Naive thymus-derived CD4-positive, alpha-beta T cell (primary cell): ENCODE data around the gene NUP50. TPM values are rescaled to one million over a fixed set of nuclear protein-coding genes. Genes with fewer than 3 reads are reported as not detected.

Source experiments
- ATAC-seq: fragments of 150-1000 bp; cut with Tn5 transposase; 2 replicates; pipeline ENCODE4 v1.10.0; 2021; ENCODE audit warnings: mild to moderate bottlenecking, moderate library complexity
- CTCF ChIA-PET: fragments of 350-600 bp; sonication (Branson Sonifier 250); formaldehyde crosslinking; loops from one replicate; lab custom pipeline; 2021; ENCODE audit warnings: antibody characterized with exemption; lab: Charles Lee
- POLR2A ChIA-PET: fragments of 350-600 bp; sonication (Branson Sonifier 250); formaldehyde crosslinking; loops from one replicate; lab custom pipeline; 2021; ENCODE audit warnings: antibody characterized with exemption, inconsistent platforms; lab: Charles Lee
- DNase-seq, 9 donors: peaks; one replicate each; pipeline versions ENCODE4 v3.0.0 to v3.0.0-alpha.2; 2020 to 2022; ENCODE audit warnings: mixed read lengths in 1 of 9
- H3K27ac ChIP-seq: one replicate; pipeline ENCODE4 v1.7.0; 2013; ENCODE audit warnings: mild to moderate bottlenecking, low read depth, low read length, moderate library complexity
- H3K27me3 ChIP-seq, 2 donors: one replicate each; pipeline ENCODE4 v1.7.0; 2013; ENCODE audit warnings: low read length in 2 of 2, mild to moderate bottlenecking in 2 of 2, moderate library complexity in 2 of 2; ENCODE audit not compliant: control insufficient read depth in 2 of 2, insufficient read depth in 2 of 2
- H3K36me3 ChIP-seq, 3 experiments: 1 replicate in 2 of 3; 2 replicates in 1 of 3; pipeline ENCODE4 v1.7.0; 2013; ENCODE audit warnings: low read length in 3 of 3, mild to moderate bottlenecking in 3 of 3, moderate library complexity in 1 of 3; ENCODE audit not compliant: insufficient read depth in 3 of 3, control insufficient read depth in 2 of 3
- H3K4me1 ChIP-seq, 2 donors: one replicate each; pipeline ENCODE4 v1.7.0; 2013; ENCODE audit warnings: low read length in 2 of 2, mild to moderate bottlenecking in 2 of 2, moderate library complexity in 1 of 2; ENCODE audit not compliant: control insufficient read depth in 2 of 2, insufficient read depth in 2 of 2
- H3K4me3 ChIP-seq: 2 replicates; pipeline ENCODE4 v1.7.0; 2013; ENCODE audit warnings: mild to moderate bottlenecking, low read length
- H3K9me3 ChIP-seq, 3 experiments: 1 replicate in 2 of 3; 2 replicates in 1 of 3; pipeline ENCODE4 v1.7.0; 2013; ENCODE audit warnings: low read length in 3 of 3; ENCODE audit not compliant: control insufficient read depth in 2 of 3
- H3K27ac Mint-ChIP-seq, 9 donors: one replicate each; pipeline ENCODE4 v1.8.0; 2020 to 2022; ENCODE audit warnings: mixed read lengths in 9 of 9, mild to moderate bottlenecking in 8 of 9, moderate library complexity in 5 of 9, inconsistent platforms in 2 of 9
- H3K27me3 Mint-ChIP-seq, 5 donors: one replicate each; pipeline ENCODE4 v1.8.0; 2021 to 2022; ENCODE audit warnings: mixed read lengths in 5 of 5, mild to moderate bottlenecking in 1 of 5
- H3K36me3 Mint-ChIP-seq, 5 donors: one replicate each; pipeline ENCODE4 v1.8.0; 2020 to 2022; ENCODE audit warnings: mixed read lengths in 5 of 5, mild to moderate bottlenecking in 3 of 5, inconsistent platforms in 1 of 5
- H3K4me1 Mint-ChIP-seq, 7 donors: one replicate each; pipeline ENCODE4 v1.8.0; 2020 to 2022; ENCODE audit warnings: mixed read lengths in 7 of 7, mild to moderate bottlenecking in 3 of 7, inconsistent platforms in 1 of 7
- H3K4me3 Mint-ChIP-seq, 10 donors: one replicate each; pipeline ENCODE4 v1.8.0; 2020 to 2022; ENCODE audit warnings: mild to moderate bottlenecking in 10 of 10, mixed read lengths in 10 of 10, moderate library complexity in 6 of 10, inconsistent platforms in 2 of 10
- H3K9me3 Mint-ChIP-seq, 11 donors: one replicate each; pipeline ENCODE4 v1.8.0; 2020 to 2022; ENCODE audit warnings: mixed read lengths in 11 of 11, mild to moderate bottlenecking in 4 of 11, inconsistent platforms in 1 of 11, moderate library complexity in 1 of 11
- intact Hi-C, 2 donors: fragments of 100-400 bp; cut with micrococcal nuclease; formaldehyde crosslinking; loops; one replicate each; pipeline ENCODE4 v1.15.1; 2023
- polyA plus RNA-seq, 2 donors: library from polyadenylated mRNA; unstranded; fragments of 300-500 nt; fragmentation: Illumina TruSeq; gene quantifications; one replicate each; pipeline ENCODE4 v1.2.3, GENCODE V29; 2021
- total RNA-seq, 6 experiments: library from RNA in 5 of 6; stranded (reverse) in 5 of 6; gene quantifications; 1 replicate in 5 of 6; 2 replicates in 1 of 6; pipeline ENCODE4 v1.2.3 and lab custom pipeline; 2021 to 2026

The NUP50 gene
- total and polyA plus RNA-seq, 7 experiments from 2014 or later, result 50.6 to 151 (median 113) TPM

- Mint-ChIP-seq H3K9me3 (no peaks in the 10 kb centered on the region), H3K4me3 (no peak overlapping the region), H3K27me3 (no peaks in the 10 kb centered on the region), H3K36me3 (peaks cover 0 to 44% (median 6%) of the 10 kb centered on the region in 5 donors), H3K27ac (no peak overlapping the region), H3K4me1 (no peaks in the 10 kb centered on the region)
- no peaks in the 10 kb centered on the region for H3K9me3 ChIP-seq
- no peak for DNase-seq
- peaks cover 0 to 90% (median 5%) of the 10 kb centered on the region in 3 experiments for H3K36me3 ChIP-seq
- no peak overlapping the region for H3K27ac ChIP-seq
- no peak overlapping the region for H3K4me3 ChIP-seq
- no peaks in the 10 kb centered on the region for H3K27me3 ChIP-seq
- POLR2A ChIA-PET, result no interaction called here
- no peak for ATAC-seq
- no peaks in the 10 kb centered on the region for H3K4me1 ChIP-seq
- CTCF ChIA-PET, result no interaction called here
- intact Hi-C loops, result no loop called here
These were observed 36.5 kb downstream of the NUP50 start for GRCh38 chr22:45200230-45200629.

- Histone ChIP-seq H3K36me3 (peaks cover 0 to 89% (median 5%) of the 10 kb centered on the region in 3 experiments), H3K4me1 (no peaks in the 10 kb centered on the region), H3K27ac (no peak overlapping the region), H3K27me3 (no peaks in the 10 kb centered on the region), H3K4me3 (no peak overlapping the region), H3K9me3 (no peaks in the 10 kb centered on the region)
- Mint-ChIP-seq H3K4me1 (peaks cover 0 to 2% (median 0%) of the 10 kb centered on the region in 7 donors), H3K27ac (no peak overlapping the region), H3K9me3 (no peaks in the 10 kb centered on the region), H3K4me3 (no peak overlapping the region), H3K27me3 (no peaks in the 10 kb centered on the region), H3K36me3 (peaks cover 0 to 44% (median 6%) of the 10 kb centered on the region in 5 donors)
- intact Hi-C loops, result no loop called here
- DNase-seq (no peak), ATAC-seq (no peak)
- POLR2A ChIA-PET, result no interaction called here
- CTCF ChIA-PET, result no interaction called here
These were observed 37.3 kb downstream of the NUP50 start for GRCh38 chr22:45200860-45201511.

- Histone ChIP-seq H3K27ac (no peak overlapping the region), H3K9me3 (no peaks in the 10 kb centered on the region), H3K27me3 (no peaks in the 10 kb centered on the region), H3K36me3 (peaks cover 0 to 81% (median 5%) of the 10 kb centered on the region in 3 experiments), H3K4me1 (no peaks in the 10 kb centered on the region), H3K4me3 (no peak overlapping the region)
- peak overlapping the region in 1 of 9 donors; percentile 55 for H3K27ac Mint-ChIP-seq
- H3K4me1 Mint-ChIP-seq, result peaks cover 0 to 7% (median 0%) of the 10 kb centered on the region in 7 donors
- POLR2A ChIA-PET, result no interaction called here
- peaks cover 0 to 49% (median 10%) of the 10 kb centered on the region in 5 donors for H3K36me3 Mint-ChIP-seq
- no peaks in the 10 kb centered on the region for H3K27me3 Mint-ChIP-seq
- ATAC-seq (no peak), DNase-seq (no peak)
- H3K4me3 Mint-ChIP-seq, result no peak overlapping the region
- CTCF ChIA-PET, result no interaction called here
- no peaks in the 10 kb centered on the region for H3K9me3 Mint-ChIP-seq
- intact Hi-C loops, result no loop called here
These were observed 38.1 kb downstream of the NUP50 start for GRCh38 chr22:45201678-45202332.

- ChIA-PET CTCF (no interaction called here), POLR2A (no interaction called here)
- Histone ChIP-seq H3K4me1 (no peaks in the 10 kb centered on the region), H3K27me3 (no peaks in the 10 kb centered on the region), H3K9me3 (no peaks in the 10 kb centered on the region), H3K36me3 (peaks cover 0 to 75% (median 5%) of the 10 kb centered on the region in 3 experiments), H3K4me3 (no peak overlapping the region), H3K27ac (no peak overlapping the region)
- ATAC-seq (no peak), DNase-seq (no peak)
- Mint-ChIP-seq H3K4me3 (no peak overlapping the region), H3K27ac (no peak overlapping the region), H3K27me3 (no peaks in the 10 kb centered on the region), H3K9me3 (no peaks in the 10 kb centered on the region), H3K36me3 (peaks cover 0 to 45% (median 10%) of the 10 kb centered on the region in 5 donors), H3K4me1 (peaks cover 0 to 7% (median 0%) of the 10 kb centered on the region in 7 donors)
- intact Hi-C loops, result no loop called here
These were observed 38.8 kb downstream of the NUP50 start for GRCh38 chr22:45202333-45203149.

GRCh38 chr22:45203150-45203951 lies 39.6 kb downstream of the NUP50 start:
- H3K36me3 ChIP-seq, result peaks cover 0 to 74% (median 5%) of the 10 kb centered on the region in 3 experiments
- Mint-ChIP-seq H3K36me3 (peaks cover 0 to 37% (median 10%) of the 10 kb centered on the region in 5 donors), H3K9me3 (no peaks in the 10 kb centered on the region), H3K27ac (no peak overlapping the region), H3K27me3 (no peaks in the 10 kb centered on the region), H3K4me3 (no peak overlapping the region), H3K4me1 (peaks cover 0 to 7% (median 0%) of the 10 kb centered on the region in 7 donors)
- H3K27me3 ChIP-seq, result no peaks in the 10 kb centered on the region
- intact Hi-C loops, result no loop called here
- H3K9me3 ChIP-seq, result no peaks in the 10 kb centered on the region
- H3K4me3 ChIP-seq, result no peak overlapping the region
- ChIA-PET CTCF (no interaction called here), POLR2A (no interaction called here)
- H3K4me1 ChIP-seq, result no peaks in the 10 kb centered on the region
- DNase-seq (no peak), ATAC-seq (no peak)
- no peak overlapping the region for H3K27ac ChIP-seq

- H3K9me3 ChIP-seq, result no peaks in the 10 kb centered on the region
- no peak overlapping the region for H3K27ac Mint-ChIP-seq
- no peaks in the 10 kb centered on the region for H3K27me3 Mint-ChIP-seq
- H3K36me3 ChIP-seq, result peaks cover 0 to 67% (median 2%) of the 10 kb centered on the region in 3 experiments
- no peaks in the 10 kb centered on the region for H3K9me3 Mint-ChIP-seq
- no peak overlapping the region for H3K4me3 Mint-ChIP-seq
- ChIA-PET CTCF (interaction anchor here (0.6 kb wide), 1 partner anchor 10 kb away, joined by 3 read pairs; no protein-coding TSS in a partner anchor), POLR2A (no interaction called here)
- no peaks in the 10 kb centered on the region for H3K27me3 ChIP-seq
- no peak for ATAC-seq
- no peak overlapping the region for H3K4me3 ChIP-seq
- peaks cover 0 to 7% (median 0%) of the 10 kb centered on the region in 7 donors for H3K4me1 Mint-ChIP-seq
- intact Hi-C loops, result no loop called here
- H3K4me1 ChIP-seq, result no peaks in the 10 kb centered on the region
- H3K36me3 Mint-ChIP-seq, result peaks cover 0 to 37% (median 10%) of the 10 kb centered on the region in 5 donors
- DNase-seq, result no peak
- H3K27ac ChIP-seq, result no peak overlapping the region
These were observed 40.5 kb downstream of the NUP50 start for GRCh38 chr22:45204241-45204640.
